Right renal cortex interstitium (tissue), 3 donors: ENCODE measurements around the gene PIM3. TPM values are rescaled to one million over a fixed set of nuclear protein-coding genes. Genes with fewer than 3 reads are reported as not detected.
A peak's percentile ranks its signal among the peaks of the same experiment; 100 is the strongest.

Source experiments
- DNase-seq, 3 donors: peaks; one replicate each; pipeline ENCODE4 v3.0.0-alpha.2; 2013; ENCODE audit warnings: low read depth in 3 of 3, low spot score in 2 of 3
- polyA plus RNA-seq, 3 donors: library from polyadenylated mRNA; unstranded; fragments of 120-200 nt; gene quantifications; one replicate each; pipeline ENCODE4 v1.2.1, GENCODE V29; 2013; ENCODE audit not compliant: insufficient read length in 3 of 3

Gene PIM3
- polyA plus RNA-seq, 3 donors: 12.4 to 16.2 (median 14.5) TPM

DNA sequence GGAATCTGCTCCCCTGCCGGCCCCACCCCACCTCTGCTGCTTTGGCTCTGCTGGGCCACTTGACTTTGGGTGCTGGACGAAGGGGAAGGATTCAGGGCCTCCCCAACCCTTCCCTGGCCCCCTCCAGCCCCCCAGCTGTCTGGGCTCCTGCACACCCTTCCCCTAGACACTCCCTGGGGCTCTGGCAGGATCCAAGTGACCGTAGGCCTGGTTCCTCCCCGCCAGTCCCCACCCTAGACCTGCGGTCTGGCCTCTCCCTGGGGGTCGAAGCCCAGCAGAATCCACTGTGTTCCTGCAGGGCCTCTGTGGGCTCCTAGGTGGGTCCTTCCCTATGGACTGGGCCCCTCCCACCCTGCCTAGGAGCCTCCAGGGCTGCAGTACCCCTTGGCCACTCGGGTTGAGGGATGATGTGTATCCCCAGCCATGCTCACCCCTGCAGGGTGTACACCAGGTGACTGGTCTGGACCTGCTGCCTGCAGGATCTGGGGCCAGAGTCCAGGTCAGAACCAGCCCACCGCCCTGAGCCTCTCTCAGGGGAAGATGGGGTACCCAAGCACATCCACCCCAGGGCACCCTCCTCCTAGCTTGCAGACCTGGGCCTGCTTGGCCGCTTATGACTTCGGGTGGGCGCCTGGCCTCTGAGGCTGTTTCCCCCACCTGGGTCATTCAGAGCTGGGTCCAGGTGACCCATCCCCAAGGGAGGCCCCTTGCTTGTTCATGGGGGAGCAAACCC, 5.6 kb downstream of the PIM3 start:
- DNase-seq: no peak

DNA sequence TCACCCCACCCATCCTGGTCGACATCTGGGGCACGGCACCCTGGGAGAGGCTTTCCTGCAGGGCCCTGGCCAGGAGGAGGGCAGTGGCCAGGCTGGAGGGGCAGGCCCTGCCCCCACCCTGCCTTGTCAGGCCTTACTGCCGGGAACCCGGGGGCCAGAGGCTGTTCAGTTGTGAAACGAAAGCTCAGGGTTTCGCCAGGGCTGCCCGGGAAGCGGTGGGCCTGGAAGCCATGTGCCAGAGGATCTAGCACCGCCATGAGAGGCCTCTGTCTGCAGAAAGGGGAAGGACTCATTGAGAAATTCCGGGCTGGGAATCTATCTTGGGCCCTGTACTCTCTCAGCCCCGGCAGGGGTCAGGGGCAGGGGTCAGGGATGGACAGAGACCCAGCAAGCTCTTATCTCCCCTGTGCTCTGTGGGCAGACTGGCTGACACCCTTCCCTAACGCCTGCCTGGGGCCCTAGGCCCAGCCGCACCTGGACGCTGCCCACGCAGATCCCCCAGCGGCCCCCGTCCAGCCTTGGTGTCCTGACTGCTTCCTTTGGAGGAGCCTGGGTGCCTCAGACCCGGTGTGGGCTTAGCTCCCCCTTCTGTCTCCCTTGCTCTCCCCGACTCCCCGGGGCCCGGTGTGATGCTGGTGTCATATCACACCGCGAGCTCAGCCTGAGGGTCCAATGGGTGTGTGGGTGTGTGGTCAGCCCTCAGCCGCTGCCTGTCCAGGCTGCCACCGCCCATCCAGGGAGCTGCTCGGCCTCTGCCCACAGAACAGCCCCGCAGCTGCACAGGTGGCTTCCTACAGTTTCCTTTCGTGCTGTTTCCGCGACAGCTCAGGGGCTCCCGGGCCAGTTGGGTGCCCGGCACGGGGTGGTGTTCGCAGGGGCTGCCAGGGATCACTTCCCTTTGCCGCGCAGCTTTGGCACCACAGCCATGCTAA, 6.5 kb downstream of the PIM3 start:
- DNase-seq: no peak

DNA sequence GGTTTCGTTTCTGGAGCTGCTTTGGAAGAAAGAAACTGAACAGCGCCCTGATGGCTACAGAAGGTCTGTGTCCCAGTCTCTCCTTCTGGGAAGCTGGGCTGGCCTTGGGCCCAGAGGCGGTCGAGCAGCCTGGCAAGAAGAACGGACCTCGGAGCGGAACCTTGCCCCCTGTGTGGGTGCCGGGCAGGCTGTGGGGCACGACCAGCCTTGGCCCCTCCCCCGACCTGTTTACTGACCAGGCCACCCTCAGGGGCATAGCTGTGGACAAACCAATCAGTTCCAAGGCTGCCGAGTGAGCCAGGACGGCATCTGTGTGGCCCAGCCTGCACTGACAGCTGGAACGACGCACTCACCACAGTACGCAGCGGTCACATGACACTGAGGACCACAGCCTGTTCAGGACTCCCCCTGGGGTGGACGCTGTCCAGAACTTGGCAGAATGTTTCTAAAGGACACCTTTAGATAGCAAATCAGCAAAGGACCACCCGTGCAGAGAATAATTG, 7.2 kb downstream of the PIM3 start:
- DNase-seq: no peak

DNA sequence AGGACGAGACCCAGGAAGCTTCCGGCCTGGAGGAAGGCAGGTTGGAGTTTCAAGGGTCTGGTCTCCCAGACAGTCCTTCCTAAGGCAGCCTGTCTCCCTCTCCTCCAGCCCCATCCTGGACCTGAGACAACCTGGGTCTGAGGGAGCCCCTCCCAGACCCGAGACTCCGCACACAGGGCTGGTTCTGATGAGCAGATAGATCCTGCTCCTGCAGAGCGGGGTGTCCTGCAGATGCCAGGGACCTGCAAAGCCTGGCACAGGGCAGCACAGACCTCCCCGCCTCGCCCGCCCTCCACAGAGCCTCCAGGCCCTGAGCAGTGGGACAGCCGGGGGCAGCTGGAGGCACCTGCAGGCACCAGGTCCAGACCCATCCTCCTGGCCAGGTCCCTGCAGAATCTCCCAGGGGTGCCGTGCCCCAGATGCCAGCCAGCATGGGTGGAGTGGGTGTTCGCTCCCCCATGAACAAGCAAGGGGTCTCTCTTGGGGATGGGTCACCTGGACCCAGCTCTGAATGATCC, 7.8 kb downstream of the PIM3 start:
- no peak for DNase-seq

DNA sequence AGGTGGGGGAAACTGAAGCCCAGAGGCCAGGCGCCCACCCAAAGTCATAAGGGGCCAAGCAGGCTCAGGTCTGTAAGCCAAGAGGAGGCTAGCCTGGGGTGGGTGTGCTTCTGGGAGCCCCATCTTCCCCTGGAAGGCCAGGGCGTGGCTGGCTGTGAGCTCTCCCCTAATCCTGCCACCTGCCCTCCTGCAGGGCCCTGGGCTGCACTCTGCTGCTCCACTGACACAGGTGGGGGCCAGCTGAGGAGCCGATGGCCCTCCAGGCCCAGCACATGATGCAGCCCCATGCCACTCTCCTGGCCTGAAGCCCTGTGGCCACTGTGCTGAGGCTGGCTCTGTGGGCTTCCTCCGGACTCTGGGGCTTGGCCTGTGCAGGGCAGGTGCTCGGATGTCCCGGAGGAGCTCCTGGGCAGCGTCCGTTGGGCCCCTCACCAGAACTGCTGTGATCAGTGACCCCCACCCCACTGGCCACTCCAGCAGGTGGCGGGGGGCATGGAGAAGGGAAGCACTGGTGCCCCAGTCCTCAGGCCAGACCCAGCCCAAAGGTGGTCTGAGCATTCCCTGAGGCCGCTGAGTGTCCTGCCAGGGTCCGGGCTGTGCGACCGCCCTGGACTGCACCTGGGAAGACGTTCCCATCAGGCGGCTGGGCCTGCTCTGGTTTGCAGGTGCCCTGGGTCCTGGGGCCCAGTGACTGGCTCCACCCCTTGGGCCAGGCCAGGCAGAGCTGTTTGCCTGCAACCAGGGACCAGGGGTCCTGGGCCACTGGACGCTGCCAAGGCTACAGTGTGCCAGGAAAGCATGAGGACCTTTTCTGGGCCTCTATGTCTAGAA, 8.5 kb downstream of the PIM3 start:
- DNase-seq: no peak

DNA sequence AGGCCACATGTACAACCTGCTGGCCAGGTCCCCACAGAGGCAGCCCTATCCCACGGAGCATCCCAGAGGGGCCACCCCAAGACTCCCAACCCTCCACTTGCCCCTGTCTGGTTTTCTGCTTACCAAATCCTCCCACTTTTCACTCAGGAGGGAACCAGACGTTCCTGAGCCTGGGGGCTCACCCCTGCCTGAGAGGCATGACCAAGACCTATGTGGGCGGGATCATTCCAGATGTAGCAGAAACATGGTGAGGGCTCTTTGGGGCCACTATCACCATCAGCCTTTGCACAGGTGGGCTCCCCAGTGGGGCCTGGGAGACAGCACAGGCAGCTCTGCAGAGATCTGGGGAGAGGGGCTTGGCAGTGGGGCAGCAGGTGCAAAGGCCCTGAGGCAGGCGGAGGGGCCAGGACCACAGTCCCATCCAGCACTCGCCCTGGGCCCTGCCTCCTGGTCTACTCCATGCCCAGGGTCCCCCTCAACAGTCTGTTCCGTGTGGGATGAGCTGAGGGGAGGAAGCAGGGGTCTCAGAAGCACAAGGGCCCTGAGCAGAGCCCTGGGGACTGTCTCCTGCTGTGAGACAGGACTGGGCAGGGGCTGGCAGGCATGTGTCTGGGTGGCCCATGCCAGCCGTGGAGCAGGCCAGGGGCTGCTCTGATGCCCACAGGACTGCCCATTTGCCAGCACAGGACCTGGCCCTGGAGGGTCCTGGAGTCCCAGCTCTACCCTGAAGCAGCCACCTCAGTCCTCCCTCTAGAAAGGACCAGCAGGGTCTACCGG, 9.4 kb downstream of the PIM3 start:
- DNase-seq: no peak

DNA sequence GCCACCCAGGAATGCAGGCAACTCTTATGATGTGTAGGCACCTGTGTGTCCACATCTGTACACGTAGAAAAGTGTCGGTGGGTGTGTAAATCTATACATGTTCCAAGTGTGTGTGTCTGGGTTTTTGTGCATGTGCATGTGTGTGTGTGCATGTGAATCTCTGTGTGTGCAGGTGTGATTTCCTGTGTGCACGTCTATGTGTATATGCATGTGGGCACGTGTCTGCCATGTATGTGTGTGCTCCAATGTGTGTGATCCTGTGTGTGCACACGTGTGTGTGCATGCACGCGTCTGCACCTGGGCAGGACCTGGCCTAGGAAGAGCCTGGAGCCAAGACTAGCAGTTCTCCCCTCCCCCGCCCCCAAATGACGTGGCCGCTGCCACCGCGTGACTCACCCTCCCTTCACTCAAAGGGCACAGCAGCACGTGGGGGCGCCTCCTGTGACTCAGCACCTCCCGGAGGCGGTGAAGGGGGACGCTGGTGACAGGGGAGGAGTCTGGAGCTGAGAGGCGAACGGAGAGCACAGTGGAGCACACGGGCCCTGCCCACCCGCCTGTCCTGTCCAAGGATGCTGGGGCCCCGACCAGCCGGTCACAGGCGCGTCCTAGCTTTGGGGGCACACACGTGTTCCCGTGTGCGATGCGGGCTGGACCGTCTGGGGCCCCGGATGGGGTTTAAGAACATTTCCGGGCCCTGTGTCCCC, 10.1 kb downstream of the PIM3 start:
- DNase-seq: peak in 2 of 3 donors; percentile 70 to 73

DNA sequence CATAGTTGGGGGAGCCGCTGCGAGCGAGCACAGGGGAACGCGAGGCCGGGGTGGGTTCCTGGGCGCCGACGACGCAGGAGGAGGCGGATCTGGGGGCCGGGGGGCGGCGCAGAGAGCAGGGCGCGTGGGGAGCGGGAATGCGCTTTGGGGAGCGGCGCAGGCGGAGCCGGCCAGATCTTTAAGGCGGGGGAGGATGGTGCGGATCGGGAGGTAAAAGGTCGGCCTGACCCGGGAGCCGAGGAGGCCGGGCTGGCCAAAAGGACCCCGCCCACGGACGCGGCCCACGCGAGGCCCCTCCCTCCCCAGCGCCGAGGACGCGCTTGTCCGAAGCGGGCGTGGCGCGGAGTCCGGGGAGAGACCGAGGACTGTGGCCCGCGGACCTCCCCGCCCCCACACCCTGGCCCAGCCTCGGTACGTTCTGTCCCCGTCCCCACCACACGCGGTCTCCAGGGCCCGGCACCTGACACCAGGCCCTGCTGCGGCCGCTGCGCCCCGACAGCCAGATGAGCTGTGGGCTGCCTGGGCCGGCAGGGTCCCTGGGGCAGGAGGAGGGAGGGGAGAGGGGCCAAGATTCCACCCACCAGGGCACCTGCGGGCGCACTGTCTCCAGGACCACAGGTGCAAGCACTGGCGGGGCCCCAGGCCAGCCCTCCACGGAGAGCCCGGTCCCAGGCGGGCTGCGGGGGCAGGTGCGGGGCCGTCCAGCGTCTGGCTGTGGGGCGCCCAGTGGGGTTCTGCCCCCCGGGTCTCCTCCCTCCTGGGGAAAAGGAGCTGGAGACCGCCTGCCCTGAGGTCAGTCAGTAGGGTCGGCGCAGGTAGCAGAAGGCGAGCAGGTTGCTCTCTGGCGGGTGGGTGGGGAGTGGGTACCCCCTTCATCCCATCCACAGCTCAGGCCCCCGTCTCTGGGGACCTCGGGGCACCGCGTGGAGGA, 10.9 kb downstream of the PIM3 start:
- no peak for DNase-seq

DNA sequence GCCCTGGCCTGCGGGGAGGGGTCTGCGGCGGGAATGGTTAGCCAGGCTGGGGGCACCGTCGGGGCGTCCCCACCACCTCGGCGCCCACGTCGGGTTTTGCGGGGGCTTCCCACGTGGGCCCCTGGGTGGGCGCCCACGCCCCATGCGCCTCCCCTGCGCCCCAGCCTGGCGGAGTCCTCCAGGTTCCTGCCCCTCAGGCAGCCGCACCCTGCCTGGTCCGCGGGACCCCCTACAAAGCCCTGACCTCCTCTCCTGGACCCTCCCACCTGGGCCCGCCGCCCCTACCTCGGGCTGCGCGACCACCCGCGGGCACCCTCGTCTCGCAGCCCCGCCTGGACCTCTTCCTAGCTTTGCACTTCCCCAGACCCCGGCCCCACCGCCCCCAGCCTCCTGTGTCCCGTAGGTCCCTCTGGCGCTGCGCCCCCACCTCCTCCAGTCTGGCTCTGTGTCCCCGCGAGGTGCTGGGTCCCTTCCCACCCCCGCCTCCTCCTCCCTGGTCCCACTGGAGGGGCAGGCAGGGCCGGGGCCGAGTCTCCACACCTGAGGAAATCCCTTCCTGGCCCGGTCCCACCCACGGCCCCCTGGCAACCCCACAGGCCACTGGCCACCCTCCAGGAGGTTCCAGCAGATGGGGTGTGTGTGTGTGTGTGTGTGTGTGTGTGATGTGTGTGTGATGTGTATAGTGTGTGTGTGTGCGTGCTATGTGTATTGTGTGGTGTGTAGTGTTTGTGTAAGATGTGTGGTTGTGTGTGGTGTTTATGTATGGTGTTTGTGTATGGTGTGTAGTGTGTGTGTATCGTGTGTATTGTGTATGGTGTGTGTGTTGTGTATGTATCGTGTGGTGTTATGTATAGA, 11.8 kb downstream of the PIM3 start:
- DNase-seq: no peak

DNA sequence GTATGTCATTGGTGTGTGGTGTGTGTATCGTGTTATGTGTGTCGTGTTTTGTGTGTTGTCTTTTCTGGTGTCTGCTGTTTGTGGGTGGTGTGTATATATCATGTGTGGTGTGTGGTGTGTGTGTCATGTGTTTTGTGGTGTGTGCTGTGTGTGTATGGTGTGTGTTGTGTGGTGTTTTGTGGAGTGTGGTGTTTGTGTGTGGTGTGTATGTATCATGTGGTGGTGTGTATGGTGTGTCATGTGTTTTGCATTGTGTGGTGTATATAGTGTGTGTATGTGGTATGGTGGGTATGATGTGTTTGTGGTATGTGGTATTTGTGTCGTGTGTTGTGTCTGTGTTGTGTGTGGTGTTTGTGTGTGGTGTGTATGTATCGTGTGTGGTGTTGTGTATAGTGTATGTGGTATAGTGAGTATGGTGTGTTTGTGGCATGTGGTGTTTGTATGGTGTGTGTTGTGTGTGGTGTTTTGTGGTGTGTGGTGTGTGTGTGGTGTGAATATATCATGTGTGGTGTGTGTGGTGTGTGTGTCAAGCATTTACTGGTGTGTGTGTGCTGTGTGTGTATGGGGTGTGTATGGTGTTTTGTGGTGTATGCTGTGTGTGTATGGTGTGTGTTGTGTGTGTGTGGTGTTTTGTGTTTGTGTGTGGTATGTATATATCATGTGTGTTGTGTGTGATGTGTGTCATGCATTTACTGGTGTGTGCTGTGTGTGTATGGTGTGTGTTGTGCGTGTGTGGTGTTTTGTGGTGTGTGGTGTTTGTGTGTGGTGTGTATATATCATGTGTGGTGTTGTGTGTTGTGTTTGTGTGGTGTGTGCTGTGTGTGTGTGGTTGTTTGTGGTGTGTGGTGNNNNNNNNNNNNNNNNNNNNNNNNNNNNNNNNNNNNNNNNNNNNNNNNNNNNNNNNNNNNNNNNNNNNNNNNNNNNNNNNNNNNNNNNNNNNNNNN, 12.7 kb downstream of the PIM3 start:
- no peak for DNase-seq

DNA sequence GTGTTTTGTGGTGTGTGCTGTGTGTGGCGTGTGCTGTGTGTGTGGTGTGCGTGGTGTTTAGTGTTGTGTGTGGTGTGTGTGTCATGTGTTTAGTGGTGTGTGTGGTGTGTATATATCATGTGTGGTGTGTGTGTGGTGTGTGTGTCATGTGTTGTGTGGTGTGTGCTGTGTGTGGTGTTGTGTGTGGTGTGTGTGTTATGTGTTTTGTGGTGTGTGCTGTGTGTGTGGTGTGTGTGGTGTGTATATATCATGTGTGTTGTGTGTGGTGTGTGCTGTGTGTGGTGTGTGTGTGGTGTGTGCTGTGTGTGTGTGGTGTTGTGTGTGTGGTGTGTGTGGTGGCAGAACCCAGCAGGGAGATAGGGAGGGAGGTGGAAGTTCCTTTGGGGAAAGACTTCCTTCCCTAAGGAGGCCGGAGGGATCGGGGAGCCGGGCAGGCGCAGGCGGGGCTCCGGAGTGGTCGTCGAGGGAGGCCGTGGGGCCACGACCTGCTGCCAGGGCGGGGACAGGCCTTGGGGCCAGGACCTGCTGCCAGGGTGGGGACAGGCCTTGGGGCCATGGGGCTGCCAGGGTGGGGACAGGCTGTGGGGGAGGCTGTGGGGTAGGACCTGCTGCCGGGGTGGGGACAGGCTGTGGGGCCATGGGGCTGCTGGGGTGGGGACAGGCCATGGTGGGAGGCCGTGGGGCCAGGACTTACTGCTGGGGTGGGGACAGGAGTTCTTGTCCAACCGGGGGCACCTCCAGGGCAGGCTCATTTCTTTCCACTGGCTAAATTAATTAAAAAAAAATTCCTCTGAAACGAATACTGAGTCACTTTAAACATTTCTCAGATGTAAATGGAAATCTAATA, 15.2 kb downstream of the PIM3 start:
- DNase-seq: no peak

DNA sequence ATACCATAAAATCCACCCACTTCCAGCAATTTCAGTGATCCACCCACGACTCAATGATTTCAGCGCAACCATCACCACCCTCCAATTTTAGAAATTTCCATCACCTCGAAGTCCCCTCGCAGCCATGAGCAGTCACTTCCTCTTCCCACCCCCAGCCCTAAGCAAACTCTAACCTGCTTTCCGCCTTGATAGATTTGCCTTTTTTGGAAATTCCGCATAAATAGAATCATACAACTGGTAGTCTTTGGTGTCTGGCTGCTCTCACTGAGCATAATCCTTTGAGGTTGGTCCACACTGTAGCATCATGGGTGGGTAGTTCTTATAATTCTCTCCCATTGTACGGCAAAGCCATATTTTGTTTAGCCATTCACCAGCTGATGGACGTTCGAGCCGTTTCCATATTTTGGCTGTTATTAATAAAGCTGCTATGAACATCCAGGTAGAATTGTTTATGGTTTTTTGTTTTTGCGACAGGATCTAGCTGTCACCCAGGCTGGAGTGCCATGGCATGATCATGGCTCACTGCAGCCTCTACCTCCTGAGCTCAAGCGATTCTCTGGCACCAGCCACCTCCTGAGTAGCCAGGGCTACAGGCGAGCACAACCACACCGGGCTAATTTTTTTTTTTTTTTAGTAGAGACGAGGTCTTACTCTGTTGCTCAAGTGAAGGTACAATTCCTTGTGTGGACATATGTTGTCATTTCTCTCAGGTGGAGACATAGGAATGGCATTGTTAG, 16.0 kb downstream of the PIM3 start:
- no peak for DNase-seq

DNA sequence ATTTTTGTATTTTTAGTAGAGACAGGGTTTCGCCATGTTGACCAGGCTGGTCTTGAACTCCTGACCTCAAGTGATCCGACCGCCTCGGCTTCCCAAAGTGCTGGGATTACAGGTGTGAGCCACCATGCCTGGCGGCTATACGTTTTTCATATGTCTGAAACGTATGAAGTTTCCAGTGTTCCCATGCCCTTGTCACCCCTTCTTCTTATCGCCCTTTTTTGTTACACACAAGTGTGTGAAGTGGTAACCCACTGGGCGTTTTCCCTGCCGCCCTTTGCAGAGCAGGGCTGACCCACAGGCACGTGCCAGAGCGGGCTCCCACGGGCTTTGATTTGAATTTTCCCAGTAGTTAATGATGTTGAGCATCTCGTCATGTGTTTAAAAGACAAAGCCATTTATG, 17.0 kb downstream of the PIM3 start:
- no peak for DNase-seq

DNA sequence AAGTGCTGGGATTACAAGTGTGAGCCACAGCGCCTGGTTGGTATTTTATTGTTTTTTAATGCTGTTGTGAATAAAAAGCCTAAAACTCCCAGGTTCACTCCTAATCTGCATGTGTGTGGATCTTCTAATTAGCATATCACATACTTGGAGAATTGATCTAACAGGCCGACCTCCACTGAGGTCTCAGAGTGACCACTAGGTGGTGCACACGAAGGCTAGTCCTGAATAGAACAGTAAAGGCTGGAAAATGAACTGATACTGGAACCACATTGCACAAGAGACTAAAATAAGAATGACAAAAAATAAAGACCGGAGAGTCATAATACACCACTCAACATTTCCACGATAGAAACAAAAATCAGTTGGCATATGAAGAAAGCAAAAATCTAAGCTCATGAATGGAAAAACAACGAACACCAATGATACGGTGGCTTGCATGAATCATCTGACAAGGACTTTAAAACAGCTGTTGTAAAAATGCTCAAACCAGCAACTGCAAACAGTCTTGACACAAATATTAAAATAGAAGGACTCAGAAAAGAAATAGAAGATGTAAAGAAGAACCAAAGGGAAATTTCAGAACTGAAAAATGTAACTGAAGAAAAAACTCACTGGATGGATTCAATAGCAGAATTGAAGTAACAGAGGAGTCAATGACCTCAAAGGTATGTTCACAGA, 19.2 kb downstream of the PIM3 start:
- DNase-seq: no peak
